NOMO-1 (cell line): ENCODE measurements around the gene GKN2.
A peak's percentile ranks its signal among the peaks of the same experiment; 100 is the strongest.
"Not testable (repeated sequence)": the region's sequence is repeated elsewhere in the genome, so short reads cannot be mapped to it uniquely, and the experiment has no call there.

ENCODE experiments used
- DNase-seq, 2 experiments: peaks; one replicate each; lab custom pipeline; 2025; ENCODE audit not compliant: unreplicated experiment in 2 of 2; lab: John Stamatoyannopoulos, UW

The GKN2 gene

GRCh38 chr2:68964282-68964681 is 11.6 kb upstream of the GKN2 start:
- DNase-seq = no peak

DNA sequence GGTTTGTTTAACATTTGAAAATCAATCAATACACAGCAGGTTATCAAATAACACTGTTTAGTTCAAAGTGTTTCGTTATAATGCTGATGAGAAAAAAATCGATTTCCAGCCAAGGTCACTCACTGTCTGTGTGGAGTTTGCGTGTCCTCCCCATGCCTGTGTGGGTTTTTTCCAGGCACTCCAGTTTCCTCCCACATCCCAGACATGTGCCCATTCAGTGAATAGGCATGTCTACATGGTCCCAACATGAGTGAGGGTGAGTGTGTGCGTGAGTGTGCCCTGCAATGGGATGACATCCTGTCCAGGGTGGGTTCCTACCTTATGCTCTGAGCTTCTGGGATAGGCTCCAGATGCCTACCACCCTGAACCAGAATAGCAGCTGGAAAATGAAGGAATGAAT is 8.7 kb upstream of the GKN2 start:
- no peak for DNase-seq

GRCh38 chr2:68959001-68959400 is 6.3 kb upstream of the GKN2 start:
- no peak for DNase-seq

DNA sequence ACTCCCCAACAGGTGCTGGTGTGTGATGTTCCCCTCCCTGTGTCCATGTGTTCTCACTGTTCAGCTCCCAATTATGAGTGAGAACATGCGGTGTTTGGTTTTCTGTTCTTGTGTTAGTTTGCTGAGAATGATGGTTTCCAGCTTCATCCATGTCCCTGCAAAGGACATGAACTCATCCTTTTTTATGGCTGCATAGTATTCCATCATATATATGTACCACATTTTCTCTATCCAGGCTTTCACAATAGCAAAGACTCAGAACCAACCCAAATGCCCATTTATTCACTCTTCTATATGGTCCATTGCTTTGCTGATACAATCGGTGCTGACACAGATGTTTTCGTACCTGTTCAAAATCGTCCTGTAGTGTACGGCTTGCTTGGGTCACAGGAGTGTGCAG is 2.7 kb upstream of the GKN2 start:
- not testable (repeated sequence) for DNase-seq

GRCh38 chr2:68951899-68952298 is 794 bp downstream of the GKN2 start:
- no peak for DNase-seq

DNA sequence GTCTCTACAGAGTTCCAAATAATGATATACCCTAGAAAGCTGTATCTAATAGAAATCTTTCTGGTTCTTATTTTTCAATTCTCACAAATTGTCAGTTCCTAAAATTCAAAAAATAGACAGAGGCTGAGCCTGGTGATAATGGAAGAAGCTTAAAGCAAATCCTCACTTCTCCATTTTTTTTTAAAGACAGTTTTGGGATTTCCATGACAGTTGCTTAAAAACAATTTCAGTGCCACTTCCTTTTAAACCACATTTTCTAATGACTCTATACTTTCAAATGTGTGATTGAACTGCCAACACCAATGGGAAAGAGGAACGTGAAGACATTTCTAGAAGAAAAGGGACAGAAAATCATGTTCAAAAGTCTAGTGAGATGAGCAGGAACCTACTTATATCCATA is 4.0 kb downstream of the GKN2 start:
- peak; percentile 26 to 69 for DNase-seq

GRCh38 chr2:68946117-68946516 is 6.6 kb downstream of the GKN2 start:
- peak in 1 of 2 experiments; percentile 3 for DNase-seq

DNA sequence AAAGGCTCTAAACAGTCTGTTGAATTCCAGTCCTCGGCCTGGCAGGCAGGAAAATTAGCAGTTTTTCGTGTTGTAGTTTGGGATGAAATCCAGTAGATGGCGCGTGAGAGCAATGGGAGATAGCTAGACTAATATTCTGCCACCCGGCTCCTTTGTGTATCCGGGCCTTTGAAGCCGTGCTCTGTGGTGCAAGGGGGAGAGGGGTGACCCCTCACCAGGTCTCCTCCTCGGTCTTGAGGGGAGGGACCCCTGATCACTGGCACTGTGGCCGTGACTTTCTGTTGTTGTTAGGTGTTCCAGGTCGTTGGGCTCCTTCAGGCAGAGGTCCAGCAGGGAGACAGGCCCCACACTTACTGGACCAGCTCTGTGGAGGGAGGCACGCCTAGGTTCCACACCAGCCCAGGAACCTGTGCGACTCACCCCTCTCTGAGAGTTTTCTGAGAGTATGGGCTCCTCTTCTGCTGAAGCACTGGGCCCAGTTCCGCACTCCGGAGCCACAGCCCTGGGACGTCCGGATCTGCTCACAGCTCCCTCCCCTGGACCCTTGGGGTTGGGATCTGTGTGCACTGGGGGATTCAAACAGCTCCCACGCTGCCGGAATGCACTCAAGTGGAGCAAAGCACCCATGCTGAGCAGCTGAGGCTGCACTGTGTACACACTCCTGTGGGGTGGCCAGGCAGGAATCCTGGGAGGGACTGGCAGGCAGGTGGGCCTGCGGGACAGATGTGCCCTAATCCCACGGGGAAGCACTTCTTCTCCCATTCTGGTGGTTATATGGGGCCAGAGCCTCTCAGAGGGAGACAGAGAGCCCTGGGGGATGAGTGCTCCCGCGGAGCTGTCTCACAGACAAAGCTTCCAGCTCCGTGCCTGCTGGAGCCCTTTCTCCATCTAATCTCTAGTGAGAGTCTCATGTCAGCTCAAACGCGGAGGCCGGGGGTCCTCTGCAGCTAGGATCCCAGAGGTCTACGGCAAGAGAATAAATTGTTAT is 8.8 kb downstream of the GKN2 start:
- DNase-seq = peak; percentile 26 to 59

DNA sequence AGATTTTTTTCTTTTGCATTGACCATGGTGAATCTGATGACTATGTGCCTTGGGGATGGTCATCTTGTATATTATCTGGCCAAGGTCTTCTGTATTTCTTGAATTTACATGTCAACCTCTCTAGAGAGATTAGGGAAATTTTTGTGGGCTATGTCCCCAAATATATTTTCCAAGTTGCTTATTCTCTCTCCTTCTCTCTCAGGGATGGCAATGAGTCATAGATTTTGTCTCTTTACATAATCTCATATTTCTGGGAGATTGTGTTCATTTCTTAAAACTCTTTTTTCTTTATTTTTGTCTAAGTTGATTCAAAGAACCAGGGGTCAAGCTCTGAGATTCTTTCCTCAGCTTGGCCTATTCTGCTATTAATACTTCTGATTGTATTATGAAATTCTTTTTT is 9.9 kb downstream of the GKN2 start:
- no peak for DNase-seq

DNA sequence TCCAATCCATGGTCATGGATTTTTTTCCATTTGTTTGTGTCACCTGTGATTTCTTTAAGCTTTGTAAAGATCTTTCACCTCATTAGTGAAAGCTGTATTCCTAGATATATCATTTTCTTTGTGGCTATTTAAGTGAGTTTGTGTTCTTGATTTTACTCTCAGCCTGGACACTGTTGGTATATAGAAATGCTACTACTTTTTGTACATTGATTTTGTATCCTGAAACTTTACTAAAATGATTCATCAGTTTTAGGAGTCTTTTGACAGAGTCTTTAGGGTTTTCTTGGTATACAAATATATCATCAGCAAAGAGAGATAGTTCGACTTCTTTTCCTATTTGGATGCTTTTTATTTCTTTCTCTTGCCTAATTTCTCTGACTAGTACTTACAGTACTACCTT is 12.3 kb downstream of the GKN2 start:
- no peak for DNase-seq

- no peak for DNase-seq
These were observed 12.7 kb downstream of the GKN2 start for GRCh38 chr2:68939962-68940361.

DNA sequence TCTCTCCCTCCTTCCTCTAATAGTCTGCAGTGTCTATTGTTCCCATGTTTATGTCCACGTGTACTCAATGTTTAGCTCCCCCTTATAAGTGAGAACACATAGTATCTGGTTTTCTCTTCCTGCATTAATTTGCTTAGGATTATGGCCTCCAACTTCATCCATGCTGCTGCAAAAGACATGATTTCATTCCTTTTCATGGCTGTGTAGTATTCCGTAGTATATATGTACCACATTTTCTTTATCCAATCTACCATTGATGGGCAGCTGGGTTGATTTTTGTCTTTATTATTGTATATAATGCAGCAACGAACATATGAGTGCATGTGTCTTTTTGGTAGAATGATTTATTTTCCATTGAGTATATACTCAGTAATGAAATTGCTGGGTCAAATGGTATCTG is 13.8 kb downstream of the GKN2 start:
- DNase-seq = no peak

- DNase-seq = no peak
These were observed 15.2 kb downstream of the GKN2 start for GRCh38 chr2:68937346-68938055.

DNA sequence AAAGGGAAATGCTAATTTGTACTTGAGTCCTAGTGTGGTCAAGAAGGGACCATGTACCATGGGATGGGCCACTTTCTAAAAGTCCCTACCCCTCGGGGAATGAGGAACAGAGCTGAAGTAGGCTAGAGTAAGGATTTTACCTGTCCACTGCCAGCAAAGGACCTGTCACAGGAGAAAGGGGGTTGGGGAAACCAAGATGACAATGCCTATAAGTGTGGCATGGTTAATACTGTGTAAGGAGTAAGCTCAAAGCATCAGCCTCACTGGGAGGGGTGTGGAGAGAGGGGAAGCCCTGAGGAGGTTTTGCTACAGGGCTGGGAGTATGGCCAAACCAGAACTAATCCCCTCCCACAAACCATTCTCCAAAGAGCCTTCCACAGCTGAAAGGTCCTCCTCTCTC is 15.8 kb downstream of the GKN2 start:
- DNase-seq = no peak

DNA sequence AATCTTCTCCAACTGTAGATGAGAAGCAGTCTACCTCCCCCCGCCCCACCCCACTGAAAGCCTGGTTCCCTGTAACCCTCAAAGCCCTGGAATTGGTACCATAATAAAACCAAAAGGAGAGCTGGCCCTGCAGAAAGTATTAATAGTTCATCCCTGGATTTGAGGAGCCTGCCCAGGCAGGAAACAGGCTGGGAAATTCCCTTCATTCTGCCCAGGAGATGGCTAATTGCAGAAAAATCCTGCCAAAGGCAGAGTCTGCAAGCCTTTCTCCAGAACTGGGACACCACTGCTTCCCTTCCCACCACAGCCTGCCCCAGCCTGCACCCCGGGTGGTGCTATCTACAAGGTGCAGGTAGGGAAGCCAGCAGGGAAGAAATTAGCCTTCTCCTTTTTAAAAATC is 16.3 kb downstream of the GKN2 start:
- no peak for DNase-seq

GRCh38 chr2:68935471-68935870 is 17.2 kb downstream of the GKN2 start:
- no peak for DNase-seq

DNA sequence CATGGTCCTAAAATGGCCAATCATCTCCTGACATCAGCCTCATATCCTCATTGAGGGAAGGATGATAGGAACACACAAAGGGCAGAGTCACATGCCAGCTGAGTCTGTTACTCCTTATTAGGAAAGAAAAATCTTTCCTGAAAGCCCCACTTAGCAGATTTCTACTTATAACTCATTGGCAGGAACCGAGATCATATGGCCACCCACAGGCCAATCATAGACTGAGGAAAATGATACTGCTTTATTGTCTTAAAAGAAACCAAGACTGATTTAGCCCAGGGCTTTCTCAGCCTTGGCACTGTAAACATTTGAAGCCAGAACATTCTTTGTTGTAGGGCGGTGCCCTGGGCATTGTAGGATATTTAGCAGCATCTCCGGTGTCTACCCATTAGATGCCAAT is 18.7 kb downstream of the GKN2 start:
- no peak for DNase-seq

DNA sequence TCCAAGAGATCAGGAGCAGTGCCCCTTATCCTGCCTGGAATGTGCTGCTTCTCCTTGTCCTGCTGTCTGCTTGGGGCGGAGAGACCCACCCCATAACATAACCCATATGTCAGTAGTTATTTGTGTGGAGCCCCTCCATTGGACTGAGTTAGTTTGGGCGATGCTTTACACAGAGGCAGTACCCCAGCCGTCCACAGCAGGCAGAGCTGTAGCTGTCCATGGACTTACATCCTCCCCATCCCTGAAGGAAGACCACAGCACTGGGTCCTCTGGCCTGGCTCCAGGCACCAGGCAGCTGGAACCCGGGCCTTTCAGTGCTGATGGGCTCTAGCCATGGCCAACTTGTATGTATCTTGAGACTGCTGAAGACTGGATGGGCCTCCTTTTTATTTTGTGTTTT is 20.3 kb downstream of the GKN2 start:
- DNase-seq = no peak

GRCh38 chr2:68931799-68932198 is 20.9 kb downstream of the GKN2 start:
- no peak for DNase-seq

DNA sequence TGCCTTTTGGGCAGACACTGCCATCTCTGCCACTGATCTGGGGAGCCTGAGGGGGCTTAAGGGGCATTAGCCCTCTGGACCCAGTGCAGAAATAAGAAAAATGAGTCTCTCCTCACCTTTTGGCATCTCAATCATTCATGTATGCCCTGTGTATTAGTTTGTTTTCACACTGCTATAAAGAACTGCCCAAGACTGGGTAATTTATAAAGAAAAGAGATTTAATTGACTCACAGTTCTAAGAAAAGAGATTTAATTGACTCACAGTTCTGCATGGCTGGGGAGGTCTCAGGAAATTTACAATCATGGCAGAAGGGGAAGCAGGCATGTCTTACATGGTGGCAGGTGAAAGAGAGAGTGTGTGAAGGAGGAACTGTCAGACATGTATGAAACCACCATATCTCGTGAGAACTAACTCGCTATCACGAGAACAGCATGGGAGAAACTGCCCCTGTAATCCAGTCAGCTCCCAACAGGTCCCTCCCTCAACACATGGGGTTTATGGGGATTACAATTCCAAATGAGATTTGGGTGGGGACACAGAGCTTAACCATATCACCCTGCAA is 21.5 kb downstream of the GKN2 start:
- DNase-seq = no peak

GRCh38 chr2:68926796-68927195 is 25.9 kb downstream of the GKN2 start:
- DNase-seq = no peak
